ENCODE results near the gene HGF. TPM values are rescaled to one million over a fixed set of nuclear protein-coding genes. Genes with fewer than 3 reads are reported as not detected.

The HGF gene
- total RNA-seq, 4 donors from 2014 or later = 4.8 to 16.6 (median 9.7) TPM

DNA sequence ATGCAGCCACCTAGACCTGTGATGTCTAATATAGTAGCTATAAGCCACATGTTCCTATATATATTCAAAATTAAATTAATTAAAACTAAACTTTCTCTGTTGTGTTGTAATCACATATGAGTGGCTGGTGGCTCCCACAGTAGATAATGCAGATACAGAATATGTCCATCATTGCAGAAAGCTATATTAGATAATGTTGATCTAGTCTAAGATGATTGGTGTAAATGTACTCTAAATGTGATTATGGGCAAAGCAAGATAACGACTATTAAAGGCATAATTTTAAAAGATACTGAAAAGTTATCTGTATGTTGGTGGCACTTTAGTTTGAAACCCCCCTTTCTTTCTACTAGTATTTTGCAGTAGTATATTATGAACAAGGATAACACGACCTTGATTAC, 5.7 kb upstream of the HGF start:
- TF ChIP-seq, protein P1, sequence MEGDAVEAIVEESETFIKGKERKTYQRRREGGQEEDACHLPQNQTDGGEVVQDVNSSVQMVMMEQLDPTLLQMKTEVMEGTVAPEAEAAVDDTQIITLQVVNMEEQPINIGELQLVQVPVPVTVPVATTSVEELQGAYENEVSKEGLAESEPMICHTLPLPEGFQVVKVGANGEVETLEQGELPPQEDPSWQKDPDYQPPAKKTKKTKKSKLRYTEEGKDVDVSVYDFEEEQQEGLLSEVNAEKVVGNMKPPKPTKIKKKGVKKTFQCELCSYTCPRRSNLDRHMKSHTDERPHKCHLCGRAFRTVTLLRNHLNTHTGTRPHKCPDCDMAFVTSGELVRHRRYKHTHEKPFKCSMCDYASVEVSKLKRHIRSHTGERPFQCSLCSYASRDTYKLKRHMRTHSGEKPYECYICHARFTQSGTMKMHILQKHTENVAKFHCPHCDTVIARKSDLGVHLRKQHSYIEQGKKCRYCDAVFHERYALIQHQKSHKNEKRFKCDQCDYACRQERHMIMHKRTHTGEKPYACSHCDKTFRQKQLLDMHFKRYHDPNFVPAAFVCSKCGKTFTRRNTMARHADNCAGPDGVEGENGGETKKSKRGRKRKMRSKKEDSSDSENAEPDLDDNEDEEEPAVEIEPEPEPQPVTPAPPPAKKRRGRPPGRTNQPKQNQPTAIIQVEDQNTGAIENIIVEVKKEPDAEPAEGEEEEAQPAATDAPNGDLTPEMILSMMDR (IDR thresholded peaks at IDR 0.05) = no peak
- ATAC-seq (ENCODE audit: low FRiP score) = no peak

GRCh38 chr7:81774551-81774950, 4.7 kb upstream of the HGF start:
- DNase-seq (ENCODE audit: low spot score) = no peak
- TF ChIP-seq, protein P1 (IDR thresholded peaks at IDR 0.05) = no peak
- no peak for ATAC-seq (ENCODE audit: low FRiP score)

More for the DNA sequence above, 5.7 kb upstream of the HGF start:
- no peak for DNase-seq (ENCODE audit: low spot score)

DNA sequence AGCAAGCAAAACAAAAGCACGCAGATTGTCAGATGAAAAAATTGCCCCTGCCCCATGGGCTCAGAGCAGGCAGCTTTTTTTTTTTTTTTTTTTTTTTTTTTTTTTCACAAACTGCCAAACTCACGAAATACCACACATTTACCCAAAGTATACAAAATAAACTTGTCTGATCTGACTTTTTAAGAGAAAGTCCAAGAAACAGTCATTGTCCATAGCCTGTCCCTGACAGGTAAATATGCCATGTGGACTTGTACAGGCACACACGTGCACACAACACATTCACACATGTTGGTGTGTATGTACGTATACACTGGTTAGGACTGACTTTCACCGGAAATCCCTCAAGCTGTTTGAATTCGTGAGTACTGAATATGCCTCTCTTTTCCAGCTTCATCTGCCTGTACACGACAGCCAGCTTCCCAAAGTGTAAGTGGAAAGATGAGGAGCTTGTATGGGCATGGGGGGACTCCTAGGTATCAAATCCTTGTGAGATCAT, 929 bp upstream of the HGF start:
- ATAC-seq (ENCODE audit: low FRiP score) = no peak
- TF ChIP-seq, protein P1 (IDR thresholded peaks at IDR 0.05) = no peak

DNA sequence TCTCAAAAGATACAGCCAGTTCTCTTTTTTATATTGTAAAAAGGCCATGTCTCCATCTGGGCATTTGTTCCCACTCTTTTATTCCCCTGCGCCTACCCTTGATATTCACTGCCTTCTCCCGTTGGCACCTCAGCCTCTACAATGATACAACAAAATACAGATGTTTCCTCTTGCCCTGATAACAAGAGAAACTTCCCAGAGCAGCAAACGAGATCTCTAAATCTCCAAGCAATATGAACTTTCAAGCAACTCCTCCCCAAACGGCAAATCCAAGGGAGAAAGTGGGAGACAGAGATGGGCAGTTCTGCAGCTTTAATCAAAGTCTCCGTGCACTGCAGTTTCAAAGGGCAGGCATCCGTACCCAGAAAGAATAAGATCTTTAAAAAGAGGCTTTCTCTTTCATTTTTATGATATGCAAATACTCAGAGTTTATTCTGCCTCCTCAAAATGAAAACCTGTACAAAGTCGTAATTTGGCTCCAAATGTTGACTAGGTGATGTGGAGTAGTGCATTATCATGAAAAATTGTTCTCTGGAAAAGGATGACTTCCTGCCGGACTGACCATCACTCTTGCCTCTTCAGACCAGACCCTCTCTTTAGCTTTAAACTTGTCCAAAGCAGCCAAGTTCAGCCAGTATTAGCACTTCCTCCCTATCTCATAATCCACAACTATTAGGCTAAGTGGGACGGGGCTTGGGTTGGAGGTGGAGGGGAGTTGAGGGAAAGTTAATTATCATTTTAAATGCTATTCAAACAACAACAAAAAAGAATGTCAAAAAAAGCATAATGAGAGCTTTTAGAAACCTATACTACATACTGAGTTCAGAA, 682 bp downstream of the HGF start:
- ATAC-seq (ENCODE audit: low FRiP score) (peak; percentile 46), DNase-seq (ENCODE audit: low spot score) (no peak)
- TF ChIP-seq, protein P1 (IDR thresholded peaks at IDR 0.05) = no peak

More for the DNA sequence above, 929 bp upstream of the HGF start:
- no peak for DNase-seq (ENCODE audit: low spot score)

DNA sequence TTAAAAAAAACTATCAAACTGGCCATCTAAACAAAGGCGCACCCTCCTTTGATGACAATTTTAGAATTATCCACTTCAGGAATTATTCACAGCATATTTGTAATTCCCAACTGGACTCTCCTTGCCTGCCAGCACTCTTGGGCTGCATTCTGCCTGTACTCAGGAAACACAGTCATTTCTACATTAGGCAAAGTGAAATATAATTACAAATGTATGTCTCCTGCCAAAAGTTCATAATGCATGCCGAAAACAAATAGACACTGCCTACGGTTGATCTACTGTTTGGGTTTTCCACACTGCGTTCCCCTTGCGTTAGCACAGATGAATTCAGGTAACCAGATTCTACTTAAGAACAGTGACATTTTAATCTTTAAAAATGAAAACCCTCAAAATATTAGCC, 1.9 kb downstream of the HGF start:
- TF ChIP-seq, protein P1 (IDR thresholded peaks at IDR 0.05) = no peak

DNA sequence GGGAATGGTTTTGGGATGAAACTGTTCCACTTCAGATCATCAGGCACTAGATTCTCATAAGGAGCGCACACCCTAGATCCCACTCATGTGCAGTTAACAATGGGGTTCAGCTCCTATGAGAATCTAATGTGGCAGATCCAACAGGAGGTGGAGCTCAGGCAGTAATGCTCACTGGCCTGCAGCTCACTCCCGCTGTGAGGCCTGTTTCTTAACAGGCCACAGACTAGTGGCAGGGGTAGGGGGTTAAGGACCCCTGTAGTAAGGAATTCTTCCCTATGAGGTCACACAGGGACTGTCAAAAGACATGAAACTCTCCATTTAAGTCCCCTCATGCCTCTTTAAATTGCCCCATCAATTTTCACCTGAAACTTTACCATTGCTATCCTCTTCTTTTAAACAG, 8.0 kb downstream of the HGF start:
- DNase-seq (ENCODE audit: low spot score) = no peak
- no peak for ATAC-seq (ENCODE audit: low FRiP score)
- TF ChIP-seq, protein P1 (IDR thresholded peaks at IDR 0.05) = no peak

More for the DNA sequence above, 1.9 kb downstream of the HGF start:
- DNase-seq (ENCODE audit: low spot score) (no peak), ATAC-seq (ENCODE audit: low FRiP score) (no peak)

DNA sequence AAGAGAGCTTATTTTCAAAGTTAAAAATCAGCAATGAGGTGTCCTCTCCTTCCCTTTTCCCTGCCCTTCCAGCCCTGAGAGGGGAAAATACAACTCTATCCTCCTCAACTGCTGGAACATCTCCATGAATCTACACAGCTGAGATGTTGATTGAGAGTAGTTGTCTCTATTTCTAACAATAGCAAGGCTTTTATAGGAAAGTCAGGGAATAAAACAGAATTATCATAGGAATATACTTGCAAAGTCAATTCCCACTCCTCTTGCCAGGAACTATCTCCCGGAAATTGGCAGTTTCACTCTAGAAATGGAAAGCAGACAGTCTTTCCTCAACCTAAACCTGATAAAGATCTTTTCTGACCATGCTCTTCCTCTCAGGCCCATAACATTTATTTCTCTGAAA, 8.8 kb downstream of the HGF start:
- DNase-seq (ENCODE audit: low spot score) (no peak), ATAC-seq (ENCODE audit: low FRiP score) (no peak)
- TF ChIP-seq, protein P1 (IDR thresholded peaks at IDR 0.05) = no peak
